GM18498 (cell line): ENCODE data around the gene SCG5.

Experiments used
- ATAC-seq: cut with Tn5 transposase; IDR thresholded peaks from one replicate; pipeline ENCODE4 v1.9.1; 2021; ENCODE audit warnings: mild to moderate bottlenecking, moderate library complexity; ENCODE audit not compliant: unreplicated experiment

Gene SCG5

DNA sequence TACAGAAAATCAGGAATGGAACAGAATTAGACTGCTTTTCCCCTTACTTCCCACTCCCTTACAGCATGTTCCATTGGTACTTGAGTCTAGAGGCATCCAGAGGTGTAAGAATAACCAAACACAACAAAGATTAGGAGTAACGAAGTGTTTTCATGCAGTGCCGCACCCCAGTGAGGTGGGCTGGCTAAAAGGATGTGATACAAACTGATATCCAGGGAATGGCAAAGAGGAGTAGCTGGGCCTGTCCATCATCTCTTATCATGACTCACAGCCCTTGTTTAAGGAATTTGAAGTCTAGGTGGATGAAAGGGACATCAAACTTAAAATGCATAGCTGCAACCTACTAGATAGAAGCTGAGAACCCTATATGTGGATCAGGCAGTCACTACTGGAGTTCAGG lies 16.4 kb downstream of the SCG5 start:
- no peak for ATAC-seq

DNA sequence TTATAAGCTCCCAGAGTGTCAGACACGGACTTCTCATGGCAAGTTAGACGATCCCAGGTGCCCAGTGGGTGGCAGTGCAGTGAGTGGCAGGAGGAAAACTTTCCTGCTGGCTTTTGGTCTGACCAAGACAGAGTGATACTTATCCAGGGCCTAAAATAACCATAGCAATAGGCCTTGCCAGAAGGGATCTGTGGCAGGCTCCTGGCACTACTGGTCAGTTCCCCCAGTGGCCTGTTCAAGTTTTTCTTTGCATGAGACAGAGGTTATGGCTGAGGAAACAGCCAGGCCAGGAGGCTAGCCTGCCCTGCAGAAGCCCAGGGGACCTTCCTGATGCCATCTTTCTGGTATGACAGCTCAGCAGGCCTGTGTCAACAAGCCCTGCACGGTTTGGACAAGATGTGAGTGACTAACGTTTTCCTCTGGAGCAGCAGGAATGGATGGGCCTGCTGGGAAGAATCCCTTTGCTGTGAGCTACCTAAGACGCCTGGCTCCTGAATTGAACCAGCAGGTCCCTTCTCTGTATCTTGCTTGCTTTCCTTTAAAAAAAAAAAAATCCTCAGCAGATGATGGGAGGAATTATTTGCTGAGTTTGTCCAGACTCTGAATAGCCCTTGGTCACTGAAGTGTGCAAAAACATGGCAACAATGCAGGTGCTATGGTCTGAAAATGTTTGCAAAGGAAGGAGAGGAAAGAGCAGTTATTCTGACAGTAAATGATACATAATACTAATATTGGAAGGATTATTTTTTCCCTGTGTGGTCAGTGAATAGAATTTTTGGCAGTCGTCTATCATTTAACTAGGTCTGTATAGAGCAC lies 18.0 kb downstream of the SCG5 start:
- no peak for ATAC-seq

DNA sequence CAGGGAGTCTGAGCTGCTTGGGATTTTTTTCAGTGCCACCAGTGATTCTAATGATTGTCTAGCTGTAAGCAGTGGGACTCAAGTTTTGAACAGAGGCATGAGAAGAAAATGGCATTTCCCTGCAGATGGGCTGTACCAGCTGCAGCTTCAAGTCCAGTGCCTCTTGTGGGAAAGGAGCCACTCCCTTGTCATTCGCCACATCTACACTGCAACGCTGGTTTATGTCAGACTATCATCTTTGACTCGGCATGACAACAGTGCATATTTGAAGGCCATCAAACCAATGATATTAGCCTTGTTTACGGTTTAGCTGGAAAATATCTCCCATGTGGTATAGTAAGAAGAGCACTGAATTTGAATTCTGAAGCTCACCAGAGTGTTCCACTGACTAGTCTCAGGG lies 22.2 kb downstream of the SCG5 start:
- no peak for ATAC-seq

DNA sequence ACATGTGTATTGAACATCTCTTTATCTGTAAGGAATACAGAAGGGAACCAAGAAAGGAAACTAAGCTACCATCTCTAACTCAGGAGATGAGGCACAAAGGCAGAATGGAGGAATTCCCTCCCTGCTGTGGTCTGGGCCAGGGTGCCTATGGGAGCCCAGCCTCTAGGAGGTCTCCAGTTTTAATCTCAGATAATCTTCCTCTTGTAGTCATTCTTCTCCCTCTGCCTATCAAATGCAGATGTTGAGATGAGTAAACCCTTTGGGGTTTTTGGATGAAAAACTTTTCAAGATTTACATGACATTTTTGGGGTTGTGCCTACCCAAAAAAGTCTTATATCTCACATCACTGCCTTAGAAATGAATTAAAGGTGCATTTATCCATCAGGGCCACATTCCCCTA lies 23.3 kb downstream of the SCG5 start:
- ATAC-seq = no peak

DNA sequence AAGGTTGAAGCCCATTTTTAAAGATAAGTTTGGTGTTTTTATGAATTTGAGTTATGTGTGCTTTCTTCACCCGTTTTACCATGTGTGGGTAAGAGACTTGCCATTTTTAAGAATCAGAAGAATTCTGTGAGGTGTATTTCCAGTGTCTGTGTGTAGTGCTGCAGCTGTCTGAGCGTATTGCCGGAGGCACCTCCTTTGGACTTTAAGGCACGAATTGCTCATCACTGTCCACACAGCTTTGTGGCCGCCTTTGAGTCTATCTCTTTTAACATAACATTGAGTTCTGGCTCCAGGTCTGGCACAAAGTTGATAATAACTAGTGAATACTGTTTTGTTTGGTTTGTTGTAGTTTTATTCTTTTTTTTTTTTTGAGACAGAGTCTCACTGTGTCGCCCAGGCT lies 25.8 kb downstream of the SCG5 start:
- no peak for ATAC-seq

DNA sequence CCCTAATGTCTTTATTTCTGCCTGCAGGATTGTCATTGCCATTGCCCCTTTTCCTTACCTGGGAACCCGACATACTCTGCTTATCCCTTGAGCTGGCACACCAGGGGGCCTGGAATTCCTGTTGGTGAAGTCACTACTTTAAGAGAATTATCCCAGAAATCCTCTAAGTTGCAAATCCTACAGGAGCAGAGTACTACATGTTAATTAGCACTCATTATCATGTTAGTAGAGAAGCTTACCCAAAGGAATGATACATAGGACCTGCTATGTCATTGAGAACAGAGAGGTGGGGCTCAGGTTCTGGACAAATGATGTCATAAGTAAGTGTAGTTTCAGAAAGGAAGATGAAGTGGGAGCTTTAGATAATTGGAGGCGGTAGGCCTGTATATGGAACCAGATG lies 27.4 kb downstream of the SCG5 start:
- no peak for ATAC-seq

DNA sequence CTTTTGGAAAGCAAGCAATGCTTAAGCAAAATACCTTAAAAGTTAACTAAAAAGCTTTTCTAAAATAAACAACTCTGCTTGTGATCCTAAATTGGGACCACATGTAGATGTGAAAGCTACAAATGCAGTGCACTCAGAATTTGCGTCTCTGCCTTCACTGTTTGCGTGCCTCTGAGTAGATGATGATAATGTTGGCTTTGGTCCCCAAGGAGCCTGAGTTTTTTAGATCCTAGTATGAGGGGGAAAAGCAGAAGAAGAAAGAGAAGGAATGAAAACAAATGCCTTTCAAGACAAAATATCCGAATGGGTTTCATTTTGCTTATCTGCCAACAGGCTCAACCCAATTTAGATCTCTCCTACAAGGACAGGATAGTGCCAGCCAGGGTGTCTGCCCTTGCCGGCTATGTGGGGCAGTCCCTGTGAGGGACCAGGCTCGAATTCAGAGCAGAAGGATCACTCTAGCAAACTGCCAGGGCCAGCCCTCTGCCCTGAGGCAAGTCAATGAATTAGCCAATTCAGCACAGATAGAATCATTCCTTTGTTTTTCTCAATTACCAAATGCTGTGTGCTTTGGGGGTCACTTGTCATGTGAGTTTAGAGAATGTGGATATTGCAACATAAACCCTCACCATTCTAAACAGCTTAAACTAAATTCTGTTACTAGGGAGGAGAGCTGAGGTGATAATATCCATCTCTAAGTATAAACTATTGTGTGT lies 28.5 kb downstream of the SCG5 start:
- no peak for ATAC-seq

DNA sequence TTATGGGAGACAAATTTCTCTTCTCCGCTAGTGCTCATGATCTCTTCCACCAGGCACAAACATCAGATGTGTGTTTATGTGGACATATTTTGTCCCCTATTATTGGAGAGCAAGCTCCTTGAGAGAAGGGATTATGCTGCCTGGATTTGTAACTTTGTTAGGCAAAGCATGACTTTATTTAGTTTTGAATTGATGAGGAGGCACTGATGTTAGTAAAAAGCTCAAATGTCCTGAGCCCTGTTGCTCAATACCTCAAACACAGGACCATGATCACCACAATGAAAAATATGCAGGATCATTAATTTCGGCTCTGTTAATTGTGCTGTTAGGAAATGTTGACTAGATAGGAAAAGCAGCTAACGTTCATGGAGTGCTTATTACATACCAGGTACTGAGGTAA lies 29.1 kb downstream of the SCG5 start:
- no peak for ATAC-seq

DNA sequence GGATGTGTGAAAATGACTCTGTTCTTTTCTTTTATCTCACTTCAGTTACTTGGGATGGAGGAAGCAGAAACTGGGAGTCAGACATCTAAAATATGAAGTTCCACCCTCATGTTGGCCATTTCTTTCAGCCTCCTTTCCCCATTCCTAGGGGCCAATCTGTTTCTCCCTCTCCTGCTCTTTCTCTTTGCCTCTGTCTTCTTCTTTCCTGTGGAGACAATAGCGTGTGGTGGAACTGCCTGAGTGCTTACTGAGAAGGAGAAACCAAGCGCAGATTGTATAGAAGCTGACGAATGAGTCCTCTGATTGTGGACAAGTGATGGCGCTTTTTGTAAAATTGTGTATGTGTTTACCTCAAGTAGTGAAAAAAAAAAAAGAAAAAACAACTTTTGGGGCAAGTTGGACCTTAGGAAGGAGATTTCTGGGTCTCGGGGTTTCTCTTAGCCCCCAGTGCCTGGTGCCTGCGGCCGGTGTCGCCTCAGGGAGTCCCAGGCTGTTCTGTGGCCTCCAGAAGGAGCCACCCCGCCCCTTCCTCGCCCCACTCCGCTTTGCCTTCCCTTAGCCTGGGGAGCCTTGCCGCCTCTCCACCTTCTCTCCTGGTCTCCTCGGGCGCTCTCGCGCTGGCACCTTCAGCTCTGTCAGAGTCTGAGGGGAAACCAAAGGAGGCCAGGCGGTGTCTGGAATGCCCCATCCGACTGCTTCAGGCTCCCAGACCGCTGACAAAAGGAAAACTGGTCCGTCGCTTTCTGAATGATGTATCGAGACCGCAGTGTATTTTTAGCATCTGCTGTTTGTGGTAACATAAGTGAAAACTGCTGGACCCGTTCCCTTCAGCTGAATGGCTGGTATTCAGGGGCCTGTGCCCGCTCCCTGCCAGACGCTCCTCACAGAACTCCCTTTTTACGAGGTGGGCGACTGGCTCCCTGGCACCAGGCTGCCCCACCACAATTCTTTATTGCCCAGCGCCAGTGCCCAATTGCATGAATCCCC lies 30.1 kb downstream of the SCG5 start:
- ATAC-seq = no peak

DNA sequence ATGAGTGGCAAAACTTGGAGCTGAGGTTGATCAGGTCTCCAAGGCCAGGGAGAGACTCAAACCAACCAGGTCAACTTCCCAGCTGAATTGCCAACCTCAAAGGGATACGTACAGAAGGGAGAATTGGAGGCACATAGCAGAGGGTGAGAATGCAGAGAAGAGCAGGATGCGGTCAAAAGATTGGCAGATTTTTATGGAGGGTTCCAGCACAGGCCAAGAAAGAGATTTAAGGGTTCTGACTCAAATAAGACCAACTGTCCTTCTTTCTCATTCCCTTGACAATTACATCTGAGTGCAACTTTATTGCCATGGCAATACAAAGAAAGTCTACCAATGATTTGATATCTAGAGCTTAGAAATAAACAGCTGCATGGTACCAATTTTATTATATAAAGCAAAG lies 33.2 kb downstream of the SCG5 start:
- no peak for ATAC-seq

DNA sequence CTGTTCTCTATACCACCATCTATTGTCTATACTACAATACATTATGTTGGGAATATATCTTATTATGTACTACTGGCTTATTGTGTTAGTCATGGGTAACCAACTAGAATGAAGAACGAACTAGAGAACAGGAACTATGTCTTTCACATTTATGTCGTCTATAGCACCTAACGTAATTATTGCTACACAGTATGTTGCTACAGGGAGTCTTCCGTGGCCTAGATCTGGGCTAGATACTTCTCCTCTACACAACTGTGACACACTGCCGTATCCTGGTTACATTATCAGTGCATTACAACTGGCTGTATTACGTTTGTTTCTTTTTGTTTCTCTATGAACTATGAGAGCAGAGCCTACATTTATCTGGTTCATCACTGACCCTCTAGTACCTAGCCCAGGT lies 34.0 kb downstream of the SCG5 start:
- no peak for ATAC-seq

DNA sequence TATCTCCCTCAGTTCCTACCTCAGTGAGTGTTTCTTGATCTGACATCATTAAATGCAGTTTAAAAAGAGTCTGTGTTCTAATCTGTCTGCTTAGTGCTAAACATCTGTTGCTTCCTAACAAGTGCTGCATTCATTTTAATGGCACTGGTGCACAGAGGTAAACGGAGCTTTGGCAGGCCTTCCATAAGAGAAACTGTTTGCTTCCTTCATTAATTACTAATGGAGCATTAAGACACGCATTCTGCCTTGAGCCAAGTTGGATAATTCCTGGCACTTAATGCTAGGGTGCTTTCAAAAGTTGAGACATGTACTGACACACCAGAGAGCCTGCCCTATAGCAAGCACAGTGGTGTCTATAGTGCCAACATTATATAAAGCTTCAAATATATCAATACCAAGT lies 34.7 kb downstream of the SCG5 start:
- ATAC-seq = no peak

DNA sequence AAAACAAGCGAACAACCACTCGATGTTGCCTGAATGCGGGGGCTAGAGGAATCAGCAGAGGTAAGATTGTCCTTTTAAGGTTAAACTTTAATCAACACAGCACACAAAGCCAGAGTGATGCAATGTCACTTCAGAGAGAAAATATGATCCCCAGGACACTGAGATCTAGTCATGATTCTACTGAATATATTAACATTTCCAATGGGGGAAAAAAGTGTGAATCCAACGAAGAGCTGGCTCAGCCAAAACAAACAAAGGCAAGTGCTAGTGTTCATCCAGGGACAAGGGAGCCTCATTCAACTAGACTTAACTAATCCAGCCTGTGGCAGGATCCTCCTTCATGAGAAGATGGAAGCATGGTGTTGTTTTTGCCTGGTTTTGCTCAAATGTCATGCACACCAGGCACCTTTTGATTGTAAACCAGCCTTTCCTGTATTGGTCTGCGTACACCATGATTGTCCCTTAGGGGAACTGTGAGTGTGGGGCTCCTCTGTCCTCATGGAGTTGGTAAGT lies 35.8 kb downstream of the SCG5 start:
- no peak for ATAC-seq

DNA sequence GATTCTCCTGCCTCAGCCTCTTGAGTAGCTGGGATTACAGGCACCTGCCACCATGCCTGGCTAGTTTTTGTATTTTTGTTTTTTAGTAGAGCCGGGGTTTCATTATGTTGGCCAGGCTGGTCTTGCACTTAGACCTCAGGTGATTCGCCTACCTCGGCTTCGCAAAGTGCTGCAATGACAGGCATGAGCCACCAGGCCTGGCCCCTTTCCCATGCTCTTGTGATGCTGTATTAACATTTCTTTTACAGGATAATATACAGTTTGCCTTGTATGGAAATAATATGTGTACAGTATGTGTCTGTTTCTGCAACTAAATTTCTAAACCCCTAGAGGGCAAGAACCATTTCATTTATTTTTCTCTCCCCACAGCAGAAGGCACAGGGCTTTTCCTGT lies 37.8 kb downstream of the SCG5 start:
- ATAC-seq = no peak

DNA sequence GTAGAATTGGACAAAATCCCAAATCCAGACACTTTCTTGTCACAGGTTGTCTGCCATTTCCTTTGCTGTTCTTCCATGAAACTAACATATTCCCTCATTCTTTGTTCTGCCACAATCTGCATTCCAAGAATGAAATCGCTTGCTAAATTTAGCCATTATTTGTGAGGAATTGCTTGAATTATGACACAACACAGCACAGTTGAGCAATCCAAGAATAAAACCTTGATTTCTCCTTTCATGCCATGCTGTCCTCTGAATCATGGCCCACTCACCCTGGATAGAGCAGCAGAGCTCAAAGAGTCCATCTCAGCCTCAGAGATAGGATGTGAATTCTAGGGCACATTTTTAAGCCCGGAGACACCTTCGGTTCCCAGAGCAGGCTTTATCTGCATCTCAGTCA lies 41.1 kb downstream of the SCG5 start:
- no peak for ATAC-seq

DNA sequence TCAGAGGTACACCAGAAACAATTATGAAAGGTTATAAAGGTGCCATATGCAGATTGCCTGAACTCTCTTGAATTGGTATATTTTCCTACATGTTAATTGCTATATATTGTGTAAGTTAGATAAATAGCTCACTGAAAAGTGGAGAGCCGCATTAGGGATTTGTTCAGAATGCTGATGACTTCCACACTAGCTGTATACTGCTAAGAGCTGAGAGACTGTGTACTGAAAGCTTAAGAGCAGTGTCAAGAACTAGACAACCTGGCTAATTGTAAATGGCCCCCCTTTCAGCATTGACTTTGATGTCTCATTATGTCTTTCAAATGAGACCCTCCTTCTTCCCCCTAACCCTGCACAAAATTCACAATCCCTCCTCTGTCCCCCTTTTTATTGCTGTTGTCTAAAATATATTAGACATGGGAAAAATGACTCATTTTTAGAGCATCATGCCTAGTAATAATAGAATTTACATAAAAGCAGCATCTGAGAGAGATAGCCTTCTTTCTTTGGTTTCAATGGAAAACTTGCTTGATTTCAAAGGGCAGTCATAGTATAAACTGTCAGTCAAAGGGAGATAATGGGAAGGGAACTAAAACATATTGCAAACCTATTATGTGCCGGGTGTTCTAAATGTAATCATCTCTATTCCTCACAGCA lies 41.6 kb downstream of the SCG5 start:
- ATAC-seq = no peak

DNA sequence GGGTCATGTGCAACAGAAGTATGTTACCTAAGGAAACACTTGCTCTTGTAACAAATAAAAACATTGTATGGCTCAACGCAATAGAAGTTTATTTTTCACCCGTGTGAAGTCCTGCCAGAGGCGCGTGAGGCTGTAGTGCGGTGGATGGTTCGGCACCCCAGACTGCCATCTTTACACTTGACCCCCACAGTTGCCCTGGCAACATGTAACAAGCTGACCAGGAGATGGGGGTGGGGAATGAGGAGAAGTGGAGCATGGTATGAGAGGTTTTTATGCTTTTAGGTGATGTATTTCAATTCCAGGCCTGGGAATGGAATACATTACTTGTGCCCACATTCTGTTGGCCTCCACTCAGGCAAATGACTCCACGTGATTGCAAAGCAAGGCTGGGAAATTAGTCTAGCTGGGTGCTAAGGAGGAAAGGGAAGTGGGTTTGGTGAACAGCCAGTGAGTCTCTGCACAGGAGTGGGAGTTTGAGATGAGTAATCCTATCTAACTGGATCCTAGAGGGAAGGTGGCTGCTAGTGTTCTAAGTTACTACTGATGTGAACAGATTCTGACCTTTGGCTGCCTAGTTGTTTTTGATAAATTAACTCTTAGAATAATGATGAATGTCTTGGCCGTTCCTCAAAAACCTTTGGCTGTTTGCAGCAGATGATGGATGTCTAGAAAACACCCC lies 42.5 kb downstream of the SCG5 start:
- ATAC-seq = no peak

DNA sequence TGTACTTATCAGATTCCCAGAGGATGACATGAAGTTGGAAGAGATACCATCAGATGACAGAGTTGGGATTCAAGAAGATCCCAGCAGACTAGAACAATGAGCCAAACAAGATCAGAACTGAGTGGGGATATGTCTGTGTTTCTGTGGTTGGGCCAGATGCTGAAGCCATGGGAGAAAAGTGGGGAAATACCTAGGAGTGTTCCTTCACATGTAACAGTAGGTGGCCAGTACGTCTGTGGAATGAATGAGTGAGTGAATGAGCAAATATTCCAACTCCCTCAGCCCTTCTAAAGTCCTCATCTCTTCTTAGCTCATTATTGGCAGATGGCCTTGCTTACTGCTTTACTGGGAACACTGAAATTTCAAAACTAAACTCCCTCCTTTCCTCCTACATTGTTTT lies 44.1 kb downstream of the SCG5 start:
- ATAC-seq = no peak

DNA sequence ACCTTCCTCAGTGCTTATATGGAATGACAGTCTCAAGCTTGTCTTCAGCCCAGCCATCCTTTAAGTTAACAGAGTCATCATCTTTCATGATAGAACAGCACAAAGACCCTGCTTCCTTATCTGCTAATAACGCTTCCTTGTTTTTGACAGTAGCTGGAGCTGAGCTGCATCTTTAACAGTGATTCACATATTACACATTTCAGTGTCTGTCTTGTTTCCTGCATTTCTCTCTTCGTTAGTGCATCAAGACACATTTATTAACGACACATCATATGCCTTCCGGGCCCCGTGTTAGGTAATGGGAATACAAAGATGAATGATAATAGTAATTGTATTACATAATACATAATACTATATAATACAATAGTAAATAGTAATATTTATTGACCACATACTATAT lies 46.0 kb downstream of the SCG5 start:
- ATAC-seq = no peak

DNA sequence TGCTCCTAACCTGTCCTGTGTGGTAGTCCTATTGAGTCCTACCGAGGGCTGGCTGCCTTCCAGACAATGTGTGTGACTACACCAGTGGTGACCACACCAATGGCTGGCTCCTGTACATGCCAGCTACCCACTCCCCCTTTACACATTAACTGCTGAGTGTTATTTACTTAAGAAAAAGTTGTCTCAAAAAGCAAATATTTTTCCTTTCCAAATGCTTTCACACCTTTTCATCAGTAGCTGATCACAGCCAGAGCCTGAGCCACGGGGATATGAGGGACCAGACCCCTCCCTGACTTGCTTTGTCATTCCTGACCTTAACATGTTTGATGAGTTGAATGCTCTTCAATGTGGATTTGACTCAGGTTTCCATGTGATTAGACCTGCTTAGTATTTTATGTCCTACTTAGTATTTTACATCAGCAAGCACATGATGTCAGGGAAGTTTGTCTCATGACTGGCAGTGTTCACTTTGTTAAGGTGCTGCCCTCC lies 46.7 kb downstream of the SCG5 start:
- ATAC-seq = no peak
